ENCODE data around the gene DYNC2I2. TPM values are rescaled to one million over a fixed set of nuclear protein-coding genes. Genes with fewer than 3 reads are reported as not detected.

Gene DYNC2I2
- total RNA-seq, 4 donors from 2014 or later, result 41.4 to 160 (median 94.9) TPM

DNA sequence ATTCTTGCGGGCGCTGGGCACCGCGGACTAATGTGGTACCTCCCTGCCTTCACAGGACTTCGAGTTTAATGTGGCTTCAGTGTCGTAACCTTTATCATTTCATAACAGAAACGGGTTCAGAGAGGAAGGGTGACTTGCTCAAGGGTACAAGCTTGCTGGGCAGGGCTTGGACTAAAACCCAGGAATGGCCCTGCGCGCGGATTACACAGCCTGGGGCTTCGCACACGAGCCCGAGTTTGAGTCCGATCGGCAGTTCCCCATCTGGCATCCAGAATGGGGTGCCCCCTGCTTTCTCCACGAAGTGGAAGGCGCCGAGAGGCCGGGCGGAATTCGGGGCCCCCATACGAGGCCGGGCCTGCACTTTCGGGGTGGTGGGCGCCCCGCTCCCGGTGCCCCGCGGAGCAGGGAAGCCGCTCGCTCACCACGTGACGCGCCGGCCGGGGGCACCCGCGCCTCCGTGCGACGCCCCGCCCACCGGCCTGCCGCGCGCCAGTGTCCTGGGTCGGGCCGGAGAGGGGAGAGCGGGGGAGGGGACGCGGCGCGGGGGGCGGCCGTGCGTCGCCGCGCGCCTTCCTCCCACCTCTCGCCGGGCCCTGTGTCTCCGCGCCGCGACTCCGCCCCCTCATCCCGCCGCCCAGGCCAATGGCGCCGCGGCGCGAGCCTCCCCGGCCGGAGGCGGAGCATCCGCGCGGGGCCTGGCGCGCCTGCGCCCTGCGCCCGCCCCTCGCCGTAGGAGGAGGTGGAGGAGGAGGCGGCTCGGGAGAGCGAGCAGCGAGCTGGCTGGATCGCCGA is 32.0 kb upstream of the DYNC2I2 start, which contains the start of gene SET:
TSS of gene SET (plus strand) at position 722 of the 792 bp plus-strand sequence. CDS start 361 bp downstream, outside the sequence.
- intact Hi-C loops (cut with DNase I; ENCODE audit: low total_unique reads), result loop anchor here (2.0 kb wide), 1 partner anchor 32 kb away; the partner anchor contains the start of gene DYNC2I2
- no peaks in the 10 kb centered on the region for H3K9me3 ChIP-seq
- peak; percentile 96 for DNase-seq

GRCh38 chr9:128687453-128687852 is 30.8 kb upstream of the DYNC2I2 start:
- H3K36me3 ChIP-seq, result peaks cover 0 to 6% (median 3%) of the 10 kb centered on the region in 4 donors
- DNase-seq, result no peak
- intact Hi-C loops (cut with DNase I; ENCODE audit: low total_unique reads), result no loop called here
- H3K27ac ChIP-seq, result peak overlapping the region in 2 of 4 donors; percentile 87 to 97
- 95 to 100% methylated on average over 1 to 4 of the region's 4 CpGs for WGBS, 2 donors (ENCODE audit: low coverage in 1 of 2)
- H3K4me1 ChIP-seq, result peaks cover 26 to 62% (median 47%) of the 10 kb centered on the region in 4 donors
- no peaks in the 10 kb centered on the region for H3K9me3 ChIP-seq
- H3K4me3 ChIP-seq, result no peak overlapping the region
- in situ Hi-C loops (cut with MboI; ENCODE audit: low pct_ligation_motif_present in 1 of 4, low pct_unique_long_range_greater_than_20kb in 1 of 4, low sequenced_read_pairs in 3 of 4), result no loop called here
- no peaks in the 10 kb centered on the region for H3K27me3 ChIP-seq
- TF ChIP-seq CTCF (IDR thresholded peaks at IDR 0.05), result no peak
- no peak for TF ChIP-seq EP300 (IDR thresholded peaks at IDR 0.05; ENCODE audit: low read depth)
- no peak for TF ChIP-seq POLR2AphosphoS5 (IDR thresholded peaks at IDR 0.05)
- TF ChIP-seq POLR2A (IDR thresholded peaks at IDR 0.05), result no peak

More for the DNA sequence above, 32.0 kb upstream of the DYNC2I2 start, which contains the start of gene SET:
- WGBS, 2 donors (ENCODE audit: low coverage in 1 of 2), result 0 to 5% methylated on average over 5 to 45 of the region's 93 CpGs
- TF ChIP-seq POLR2A (IDR thresholded peaks at IDR 0.05) (peak; percentile 55), CTCF (IDR thresholded peaks at IDR 0.05) (no peak), EP300 (IDR thresholded peaks at IDR 0.05; ENCODE audit: low read depth) (no peak), POLR2AphosphoS5 (IDR thresholded peaks at IDR 0.05) (peak; percentile 91 to 96 (median 95))
- Histone ChIP-seq H3K27ac (peak within 1 kb of the TSS; percentile 95 to 99 (median 98)), H3K36me3 (peaks cover 0 to 19% (median 9%) of the 10 kb centered on the region in 4 donors), H3K4me1 (peaks cover 26 to 50% (median 39%) of the 10 kb centered on the region in 4 donors), H3K4me3 (peak within 1 kb of the TSS; percentile 85 to 97 (median 94)), H3K27me3 (no peaks in the 10 kb centered on the region)
- in situ Hi-C loops (cut with MboI; ENCODE audit: low pct_ligation_motif_present in 1 of 4, low pct_unique_long_range_greater_than_20kb in 1 of 4, low sequenced_read_pairs in 3 of 4), result no loop called here

- Histone ChIP-seq H3K36me3 (no peaks in the 10 kb centered on the region), H3K4me1 (peaks cover 22 to 58% (median 44%) of the 10 kb centered on the region in 4 donors), H3K27me3 (no peaks in the 10 kb centered on the region), H3K27ac (peak overlapping the region; percentile 87 to 91 (median 90)), H3K4me3 (peak overlapping the region in 2 of 4 donors; percentile 9 to 37), H3K9me3 (no peaks in the 10 kb centered on the region)
- TF ChIP-seq POLR2A (IDR thresholded peaks at IDR 0.05) (peak; percentile 35), POLR2AphosphoS5 (IDR thresholded peaks at IDR 0.05) (peak in 1 of 3 donors; percentile 16), CTCF (IDR thresholded peaks at IDR 0.05) (no peak), EP300 (IDR thresholded peaks at IDR 0.05; ENCODE audit: low read depth) (no peak)
- intact Hi-C loops (cut with DNase I; ENCODE audit: low total_unique reads), result no loop called here
- in situ Hi-C loops (cut with MboI; ENCODE audit: low pct_ligation_motif_present in 1 of 4, low pct_unique_long_range_greater_than_20kb in 1 of 4, low sequenced_read_pairs in 3 of 4), result no loop called here
- WGBS, 2 donors (ENCODE audit: low coverage in 1 of 2), result 19 to 48% methylated on average over 3 to 17 of the region's 17 CpGs
- peak; percentile 68 for DNase-seq
Measured at GRCh38 chr9:128685636-128686489, 29.2 kb upstream of the DYNC2I2 start.
